ENCODE results near the gene ADISSP.

Gene ADISSP

GRCh38 chr20:3784863-3785239, 17.3 kb upstream of the ADISSP start:
- Histone ChIP-seq H3K4me1 (ENCODE audit: control insufficient read depth, insufficient read depth, low read length) (peaks cover 17% of the 10 kb centered on the region; the same call in 1 of the 2 replicates), H3K36me3 (ENCODE audit: control insufficient read depth in 2 of 2, insufficient read depth in 1 of 2, low read length in 2 of 2) (peaks cover 0 to 21% of the 10 kb centered on the region in 2 experiments; a peak in 2 of 3 replicates), H3K4me3 (ENCODE audit: low read depth, low read length) (no peak overlapping the region), H3K9me3 (ENCODE audit: control insufficient read depth, insufficient read depth, low read depth, low read length) (no peaks in the 10 kb centered on the region), H3K27ac (ENCODE audit: extremely low read depth, low read depth, low read length) (no peak overlapping the region)
- POLR2A ChIA-PET: interaction anchor here (3.9 kb wide), 1 partner anchor 35 kb away, joined by 30 read pairs; the partner anchor contains the start of gene AP5S1
- CTCF ChIA-PET: interaction anchor here (1.0 to 10.3 kb wide), 4 partner anchors 11 to 108 kb away, joined by 3 to 142 read pairs (median 4); partner anchors contain the start of gene AP5S1
- 0 out of 2 replicates have a peak, but pooled peaks have one; percentile 23 for TF ChIP-seq ZNF146 (tag by site-specific recombination; IDR thresholded peaks at IDR 0.05)
- no peak for TF ChIP-seq ZNF16 (tag by site-specific recombination; IDR thresholded peaks at IDR 0.05; ENCODE audit: low read depth)
- no peak for TF ChIP-seq ZNF558 (tag by site-specific recombination; IDR thresholded peaks at IDR 0.05)
- no peak for TF ChIP-seq ZNF449 (tag by site-specific recombination; IDR thresholded peaks at IDR 0.05)
- no peak for TF ChIP-seq ZNF26 (tag by site-specific recombination; IDR thresholded peaks at IDR 0.05)
- no peak for TF ChIP-seq ZNF280C (tag by site-specific recombination; IDR thresholded peaks at IDR 0.05)
- no peak for TF ChIP-seq HOXA7 (CRISPR knock-in tag; IDR thresholded peaks at IDR 0.05; ENCODE audit: borderline replicate concordance)
- TF ChIP-seq BCL11A (tag by site-specific recombination; IDR thresholded peaks at IDR 0.05; ENCODE audit: low read depth): peak; percentile 69
- no peak for TF ChIP-seq ZNF629 (tag by site-specific recombination; IDR thresholded peaks at IDR 0.05)
- no peak for TF ChIP-seq SP2 (tag by site-specific recombination; IDR thresholded peaks at IDR 0.05)
- no peak for TF ChIP-seq ZNF223 (tag by site-specific recombination; IDR thresholded peaks at IDR 0.05)
- no peak for TF ChIP-seq ZSCAN16 (tag by site-specific recombination; IDR thresholded peaks at IDR 0.05)
- TF ChIP-seq ZNF610 (tag by site-specific recombination; IDR thresholded peaks at IDR 0.05; ENCODE audit: borderline replicate concordance): no peak
- no peak for TF ChIP-seq ZNF600 (tag by site-specific recombination; IDR thresholded peaks at IDR 0.05)
- 0 out of 2 replicates have a peak, but pooled peaks have one; percentile 21 for TF ChIP-seq ZEB2 (tag by site-specific recombination; IDR thresholded peaks at IDR 0.05)
- TF ChIP-seq ZNF580 (tag by site-specific recombination; IDR thresholded peaks at IDR 0.05): no peak
- no peak for TF ChIP-seq ZNF23 (tag by site-specific recombination; IDR thresholded peaks at IDR 0.05; ENCODE audit: borderline replicate concordance)
- TF ChIP-seq SP7 (tag by site-specific recombination; IDR thresholded peaks at IDR 0.05): 0 out of 2 replicates have a peak, but pooled peaks have one; percentile 13
- no peak for TF ChIP-seq MEIS1 (CRISPR knock-in tag; IDR thresholded peaks at IDR 0.05; ENCODE audit: borderline replicate concordance)
- TF ChIP-seq ZNF350 (tag by site-specific recombination; IDR thresholded peaks at IDR 0.05): no peak
- 0 out of 2 replicates have a peak, but pooled peaks have one; percentile 10 for TF ChIP-seq ZNF335 (tag by site-specific recombination; conservative IDR thresholded peaks at IDR 0.05)
- no peak for TF ChIP-seq ZNF785 (tag by site-specific recombination; IDR thresholded peaks at IDR 0.05)
- TF ChIP-seq GFI1B (tag by site-specific recombination; IDR thresholded peaks at IDR 0.05): no peak
- TF ChIP-seq ZNF221 (tag by site-specific recombination; IDR thresholded peaks at IDR 0.05; ENCODE audit: borderline replicate concordance): no peak
- no peak for TF ChIP-seq ZNF776 (tag by site-specific recombination; IDR thresholded peaks at IDR 0.05; ENCODE audit: borderline replicate concordance)
- no peak for TF ChIP-seq ZNF701 (tag by site-specific recombination; IDR thresholded peaks at IDR 0.05)
- peak; percentile 79 for TF ChIP-seq ZBTB8A (tag by site-specific recombination; IDR thresholded peaks at IDR 0.05)
- no peak for TF ChIP-seq ZNF423 (tag by site-specific recombination; IDR thresholded peaks at IDR 0.05)
- TF ChIP-seq ZNF112 (tag by site-specific recombination; IDR thresholded peaks at IDR 0.05): no peak
- peak; percentile 31; the same call in 1 of the 2 replicates for TF ChIP-seq KLF8 (tag by site-specific recombination; IDR thresholded peaks at IDR 0.05)
- TF ChIP-seq ZNF114 (tag by site-specific recombination; IDR thresholded peaks at IDR 0.05): no peak
- TF ChIP-seq HOXD13 (CRISPR knock-in tag; IDR thresholded peaks at IDR 0.05; ENCODE audit: borderline replicate concordance): no peak
- TF ChIP-seq IKZF3 (tag by site-specific recombination; IDR thresholded peaks at IDR 0.05): no peak
- TF ChIP-seq ZNF398 (tag by site-specific recombination; IDR thresholded peaks at IDR 0.05): peak; percentile 88
